T47D (cell line): ENCODE data around the gene GJA8.
A peak's percentile ranks its signal among the peaks of the same experiment; 100 is the strongest.
"Not testable (repeated sequence)": the region's sequence is repeated elsewhere in the genome, so short reads cannot be mapped to it uniquely, and the experiment has no call there.

Experiments
- DNase-seq, 2 experiments: peaks; one replicate each; pipeline versions ENCODE4 v3.0.0 to v3.0.0-alpha.2; 2011 to 2012; ENCODE audit warnings: low read depth in 1 of 2, low spot score in 1 of 2
- JUND ChIP-seq: IDR thresholded peaks from 2 replicates; pipeline ENCODE4 v1.6.1; 2012; ENCODE audit warnings: low read depth
- in situ Hi-C: cut with HindIII; loops from 2 replicates; pipeline ENCODE4 v1.10.0; 2016; ENCODE audit warnings: low sequenced_read_pairs, low pct_unique_long_range_greater_than_20kb

Gene GJA8

GRCh38 chr1:147897029-147897752 lies 5.4 kb upstream of the GJA8 start:
- TF ChIP-seq JUND: no peak
- DNase-seq: no peak
- in situ Hi-C loops: no loop called here

DNA sequence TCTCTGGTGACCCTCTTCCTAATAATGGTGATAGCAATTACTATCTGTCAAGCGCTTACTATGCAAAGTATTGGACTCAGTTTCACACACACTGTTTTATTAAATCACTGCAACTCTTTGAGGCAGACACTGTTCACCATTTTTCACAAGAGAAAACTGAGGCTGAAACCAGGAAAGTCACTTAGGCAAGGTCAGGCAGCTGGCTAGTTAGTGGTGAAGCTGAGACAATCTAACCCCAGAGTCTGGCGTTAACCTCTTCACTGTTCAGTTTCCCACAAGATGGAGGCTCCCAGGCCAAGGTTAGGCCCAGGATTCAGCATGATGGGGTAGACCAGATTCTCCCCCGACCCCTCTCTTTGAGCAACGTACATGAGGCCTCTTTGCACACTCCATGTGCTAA lies 4.8 kb upstream of the GJA8 start:
- in situ Hi-C loops: no loop called here
- no peak for DNase-seq
- TF ChIP-seq JUND: no peak

DNA sequence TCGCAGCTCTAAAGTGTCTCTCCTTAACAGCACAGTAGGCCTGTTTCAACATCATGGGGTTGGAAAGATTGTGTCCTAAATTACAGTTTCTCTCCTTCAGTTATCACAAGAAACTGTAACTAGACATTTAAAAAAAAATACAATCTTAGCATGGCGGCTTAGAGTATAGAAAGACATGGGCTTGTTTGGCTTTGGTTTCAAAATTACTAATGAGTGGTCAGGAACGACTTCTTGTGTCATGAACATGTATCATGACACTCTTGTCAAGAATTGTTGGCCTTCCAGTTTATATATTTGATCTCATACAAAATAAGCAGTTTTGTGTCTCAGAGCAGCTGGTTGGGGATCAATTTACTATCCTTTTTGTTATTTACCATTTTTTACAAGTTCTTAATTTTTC lies 2.1 kb downstream of the GJA8 start:
- no peak for TF ChIP-seq JUND
- in situ Hi-C loops: no loop called here
- DNase-seq: no peak

DNA sequence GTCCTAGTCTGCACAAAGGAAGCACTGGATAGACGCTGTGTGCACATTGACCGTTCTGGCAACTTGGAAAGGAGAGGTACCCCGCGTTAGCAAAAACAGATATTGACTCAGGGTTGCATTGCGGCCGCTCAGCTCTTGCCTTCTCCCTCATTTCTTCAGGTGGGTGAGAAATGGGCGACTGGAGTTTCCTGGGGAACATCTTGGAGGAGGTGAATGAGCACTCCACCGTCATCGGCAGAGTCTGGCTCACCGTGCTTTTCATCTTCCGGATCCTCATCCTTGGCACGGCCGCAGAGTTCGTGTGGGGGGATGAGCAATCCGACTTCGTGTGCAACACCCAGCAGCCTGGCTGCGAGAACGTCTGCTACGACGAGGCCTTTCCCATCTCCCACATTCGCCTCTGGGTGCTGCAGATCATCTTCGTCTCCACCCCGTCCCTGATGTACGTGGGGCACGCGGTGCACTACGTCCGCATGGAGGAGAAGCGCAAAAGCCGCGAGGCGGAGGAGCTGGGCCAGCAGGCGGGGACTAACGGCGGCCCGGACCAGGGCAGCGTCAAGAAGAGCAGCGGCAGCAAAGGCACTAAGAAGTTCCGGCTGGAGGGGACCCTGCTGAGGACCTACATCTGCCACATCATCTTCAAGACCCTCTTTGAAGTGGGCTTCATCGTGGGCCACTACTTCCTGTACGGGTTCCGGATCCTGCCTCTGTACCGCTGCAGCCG lies 5.4 kb downstream of the GJA8 start:
- in situ Hi-C loops: no loop called here
- DNase-seq: no peak
- no peak for TF ChIP-seq JUND

- TF ChIP-seq JUND: no peak
- DNase-seq: no peak
- in situ Hi-C loops: no loop called here
Measured at GRCh38 chr1:147912553-147912952, 10.0 kb downstream of the GJA8 start.

DNA sequence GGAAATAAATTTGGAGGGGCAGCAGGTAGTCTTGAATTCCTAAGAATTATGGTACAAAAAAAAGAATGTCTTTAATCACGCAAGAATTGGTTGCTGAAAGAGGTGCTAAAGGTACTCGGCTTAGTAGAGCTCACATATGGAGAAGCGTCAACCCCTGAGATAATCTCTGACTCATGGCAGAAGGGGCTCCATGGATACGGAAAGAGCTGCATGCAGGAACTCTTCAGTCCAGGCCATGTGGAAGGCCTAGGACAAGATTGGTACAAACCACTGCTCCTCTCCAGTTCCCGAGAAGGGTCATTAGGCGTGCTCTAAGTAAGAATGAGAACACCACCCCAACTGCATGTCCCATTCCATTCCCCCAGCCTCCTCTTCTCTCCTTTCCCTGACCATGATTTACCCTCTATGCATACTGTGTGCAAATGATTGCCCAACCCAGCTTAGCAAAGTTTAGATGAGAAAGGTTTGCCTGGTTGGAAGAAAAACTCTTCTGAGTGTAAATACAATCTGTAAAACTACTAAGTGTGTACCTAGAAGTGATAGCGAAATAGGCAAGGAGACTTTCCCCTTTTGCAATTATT lies 10.9 kb downstream of the GJA8 start:
- in situ Hi-C loops: no loop called here
- no peak for DNase-seq

DNA sequence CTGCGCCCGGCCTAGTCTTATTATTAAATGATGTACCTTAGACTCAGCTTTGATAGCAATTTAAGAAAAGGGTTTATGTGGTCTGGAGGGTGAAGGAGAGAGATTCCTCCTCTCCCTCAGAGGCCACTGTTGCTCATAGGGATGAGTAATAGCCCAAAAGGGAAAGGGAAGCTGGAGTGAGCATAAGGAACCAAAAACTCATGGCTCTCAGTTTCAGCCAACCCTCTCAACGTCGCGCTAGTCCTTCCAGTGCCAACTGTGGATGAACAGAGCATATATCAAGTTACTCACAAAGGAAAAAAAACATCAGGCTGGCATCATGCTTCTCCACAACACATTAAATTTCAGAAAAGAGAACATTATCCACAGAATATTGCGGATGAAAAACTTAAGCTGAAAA lies 17.3 kb downstream of the GJA8 start:
- in situ Hi-C loops: no loop called here
- TF ChIP-seq JUND: no peak
- no peak for DNase-seq

More for the DNA sequence above, 10.9 kb downstream of the GJA8 start:
- TF ChIP-seq JUND: no peak

GRCh38 chr1:147924813-147925212 lies 22.2 kb downstream of the GJA8 start:
- TF ChIP-seq JUND: no peak
- DNase-seq: no peak
- in situ Hi-C loops: no loop called here

GRCh38 chr1:147927215-147927614 lies 24.6 kb downstream of the GJA8 start:
- DNase-seq, in situ Hi-C loops: not testable (repeated sequence)

DNA sequence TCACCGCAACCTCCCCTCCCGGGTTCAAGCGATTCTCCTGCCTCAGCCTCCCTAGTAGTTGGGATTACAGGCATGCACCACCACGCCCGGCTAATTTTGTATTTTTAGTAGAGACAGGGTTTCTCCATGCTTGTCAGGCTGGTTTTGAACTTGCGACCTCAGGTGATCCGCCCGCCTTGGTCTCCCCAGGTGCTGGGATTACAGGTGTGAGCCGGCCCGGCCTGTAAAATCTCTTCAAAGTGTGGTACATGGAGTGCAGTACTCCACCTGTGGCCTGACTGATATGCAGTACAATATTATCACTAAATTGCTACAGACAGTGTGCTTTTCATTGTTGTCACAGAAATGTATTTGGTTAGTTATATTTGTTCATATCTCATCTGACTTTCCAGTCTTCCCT lies 25.1 kb downstream of the GJA8 start:
- DNase-seq, in situ Hi-C loops: not testable (repeated sequence)

DNA sequence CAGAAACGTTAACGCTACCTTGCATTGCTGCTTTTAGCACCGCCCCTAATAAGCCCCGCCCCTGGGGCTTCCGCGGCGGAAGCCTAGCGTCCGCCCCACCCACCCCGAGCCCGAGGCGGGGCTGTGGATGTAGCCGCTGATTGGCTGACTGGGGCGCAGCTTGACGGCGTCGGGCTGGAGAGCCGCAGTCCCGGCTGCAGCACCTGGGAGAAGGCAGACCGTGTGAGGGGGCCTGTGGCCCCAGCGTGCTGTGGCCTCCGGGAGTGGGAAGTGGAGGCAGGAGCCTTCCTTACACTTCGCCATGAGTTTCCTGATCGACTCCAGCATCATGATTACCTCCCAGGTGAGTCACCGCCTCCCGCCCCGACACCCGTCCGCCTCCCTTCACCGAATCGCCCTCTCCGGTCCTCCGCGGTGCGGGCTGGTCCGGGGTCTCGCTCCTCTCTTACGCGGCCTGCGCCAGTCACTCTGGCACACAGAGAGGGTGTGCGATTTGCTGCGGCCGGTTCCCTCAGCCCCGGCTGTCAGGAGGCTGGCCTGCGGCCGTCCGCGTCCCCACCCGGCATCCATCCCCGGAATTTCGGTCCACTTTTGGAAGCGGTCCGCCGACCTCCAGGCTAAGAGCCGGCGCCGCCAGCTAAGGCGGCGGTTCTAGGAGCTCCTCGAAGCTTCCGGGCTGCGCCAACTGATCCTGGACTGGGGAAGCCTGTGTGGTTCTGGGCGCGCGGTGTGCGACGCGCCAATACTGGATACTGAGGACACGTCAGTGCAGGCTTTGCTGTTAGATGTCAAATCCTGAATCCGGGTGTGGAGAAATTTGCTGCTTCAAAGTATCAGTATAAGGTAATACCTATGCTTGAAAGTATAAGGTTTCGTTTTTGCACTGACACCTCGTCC lies 25.9 kb downstream of the GJA8 start, which contains the start of gene GPR89B:
Gene GPR89B (plus strand): TSS at position 185 of the 897 bp plus-strand sequence. CDS start 117 bp downstream, at position 302.
- in situ Hi-C loops: not testable (repeated sequence)
- peak; percentile 68 to 94 for DNase-seq

- DNase-seq, in situ Hi-C loops: not testable (repeated sequence)
Measured at GRCh38 chr1:147931137-147931536, 28.5 kb downstream of the GJA8 start.

GRCh38 chr1:147935296-147935695 lies 32.7 kb downstream of the GJA8 start:
- in situ Hi-C loops, DNase-seq: not testable (repeated sequence)

DNA sequence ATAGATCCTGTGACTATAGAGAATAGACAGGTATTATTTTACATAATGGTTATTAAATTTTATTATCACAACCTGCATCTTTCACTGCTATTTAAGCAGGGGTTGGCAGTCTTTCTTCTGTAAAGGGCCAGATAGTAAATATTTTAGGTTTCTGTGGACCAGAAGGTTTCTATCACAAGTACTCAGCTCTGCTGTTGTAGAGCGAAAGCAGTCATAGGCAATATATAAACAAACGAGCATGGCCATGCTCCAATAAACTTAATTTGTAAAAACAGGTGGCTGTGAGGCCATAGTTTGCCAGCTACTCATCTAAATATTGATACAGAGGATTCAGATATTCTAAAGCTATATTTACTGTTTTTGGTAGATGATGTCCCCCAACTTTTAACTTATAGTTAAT lies 37.9 kb downstream of the GJA8 start:
- in situ Hi-C loops, DNase-seq: not testable (repeated sequence)

DNA sequence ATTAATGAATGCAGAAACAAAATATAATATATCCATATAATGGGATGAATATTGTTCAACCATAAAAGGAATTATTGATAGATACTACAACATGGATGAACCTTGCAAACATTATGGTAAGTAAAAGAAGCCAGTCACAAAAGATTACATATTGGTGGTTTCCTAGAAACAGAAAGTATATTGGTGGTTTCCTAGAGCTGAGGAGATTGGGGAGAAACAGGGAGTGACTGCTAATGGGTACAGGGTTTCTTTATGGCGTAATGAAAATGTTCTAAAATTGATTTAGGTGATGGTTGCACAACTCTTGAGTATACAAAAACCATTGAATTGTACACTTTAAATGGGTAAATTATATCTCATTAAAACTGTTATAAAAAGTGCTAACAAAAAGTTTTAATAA lies 40.0 kb downstream of the GJA8 start:
- in situ Hi-C loops, DNase-seq: not testable (repeated sequence)

DNA sequence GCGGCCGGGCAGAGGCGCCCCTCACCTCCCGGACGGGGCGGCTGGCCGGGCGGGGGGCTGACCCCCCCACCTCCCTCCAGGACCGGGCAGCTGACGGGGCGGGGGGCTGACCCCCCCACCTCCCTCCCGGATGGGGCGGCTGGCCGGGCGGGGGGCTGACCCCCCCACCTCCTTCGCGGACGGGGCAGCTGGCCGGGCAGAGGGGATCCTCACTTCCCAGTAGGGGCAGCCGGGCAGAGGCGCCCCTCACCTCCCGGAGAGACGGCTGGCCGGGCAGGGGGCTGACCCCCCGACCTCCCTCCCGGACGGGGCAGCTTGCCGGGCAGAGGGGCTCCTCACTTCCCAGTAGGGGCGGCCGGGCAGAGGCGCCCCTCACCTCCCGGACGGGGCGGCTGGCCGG lies 46.9 kb downstream of the GJA8 start:
- DNase-seq, in situ Hi-C loops: not testable (repeated sequence)
